OCI-LY7 (cell line): ENCODE data around the gene JPT2.

Experiments
- EZH2phosphoT487 ChIP-seq: fragments of 200-600 bp; sonication (generic); IDR thresholded peaks from 2 replicates; pipeline ENCODE4 v1.6.1; 2018; ENCODE audit warnings: low read depth, borderline replicate concordance, mild to moderate bottlenecking, mixed run types, antibody characterized with exemption, low read length, moderate library complexity, mixed read lengths
- TF ChIP-seq, protein P1 (sequence below): fragments of 200-600 bp; sonication (generic); conservative IDR thresholded peaks from 2 replicates; pipeline ENCODE4 v1.5.1; 2014; ENCODE audit warnings: mild to moderate bottlenecking, antibody characterized with exemption, low read length, moderate library complexity, mixed read lengths

DNA sequence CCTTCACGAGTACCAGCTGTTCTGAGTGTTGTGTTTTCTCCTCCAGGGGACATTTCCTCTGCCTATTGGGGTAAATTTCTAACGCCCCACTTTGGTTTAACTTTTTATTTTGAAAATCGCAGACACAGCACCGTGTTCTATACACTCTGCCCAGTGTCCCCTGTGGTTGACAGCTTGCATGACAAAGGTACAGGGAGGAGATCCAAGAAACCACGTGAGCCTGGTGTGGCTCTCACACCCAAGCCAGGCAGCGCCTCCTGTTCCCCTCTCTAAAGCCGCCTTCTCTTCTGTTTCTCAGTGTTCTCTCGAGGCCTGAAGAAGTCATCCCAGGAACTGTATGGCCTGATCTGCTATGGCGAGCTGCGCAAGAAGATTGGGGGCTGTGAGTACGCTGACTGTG is 40.6 kb upstream of the JPT2 start:
- TF ChIP-seq, protein P1, sequence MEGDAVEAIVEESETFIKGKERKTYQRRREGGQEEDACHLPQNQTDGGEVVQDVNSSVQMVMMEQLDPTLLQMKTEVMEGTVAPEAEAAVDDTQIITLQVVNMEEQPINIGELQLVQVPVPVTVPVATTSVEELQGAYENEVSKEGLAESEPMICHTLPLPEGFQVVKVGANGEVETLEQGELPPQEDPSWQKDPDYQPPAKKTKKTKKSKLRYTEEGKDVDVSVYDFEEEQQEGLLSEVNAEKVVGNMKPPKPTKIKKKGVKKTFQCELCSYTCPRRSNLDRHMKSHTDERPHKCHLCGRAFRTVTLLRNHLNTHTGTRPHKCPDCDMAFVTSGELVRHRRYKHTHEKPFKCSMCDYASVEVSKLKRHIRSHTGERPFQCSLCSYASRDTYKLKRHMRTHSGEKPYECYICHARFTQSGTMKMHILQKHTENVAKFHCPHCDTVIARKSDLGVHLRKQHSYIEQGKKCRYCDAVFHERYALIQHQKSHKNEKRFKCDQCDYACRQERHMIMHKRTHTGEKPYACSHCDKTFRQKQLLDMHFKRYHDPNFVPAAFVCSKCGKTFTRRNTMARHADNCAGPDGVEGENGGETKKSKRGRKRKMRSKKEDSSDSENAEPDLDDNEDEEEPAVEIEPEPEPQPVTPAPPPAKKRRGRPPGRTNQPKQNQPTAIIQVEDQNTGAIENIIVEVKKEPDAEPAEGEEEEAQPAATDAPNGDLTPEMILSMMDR = no peak
- TF ChIP-seq EZH2phosphoT487 = no peak
